Activated gamma-delta T cell treated with Interleukin-2 at 50 U/mL for 16 hours (primary cell): ENCODE measurements around the gene CPA2.
"Not testable (repeated sequence)": the region's sequence is repeated elsewhere in the genome, so short reads cannot be mapped to it uniquely, and the experiment has no call there.

Experiments
- DNase-seq: peaks from one replicate; pipeline ENCODE4 v3.0.0-alpha.2; 2020

The CPA2 gene

GRCh38 chr7:130266258-130266960 lies at the start of gene CPA2:
Gene CPA2, plus strand, starts transcription at chr7:130266863. Its CDS starts 19 bp downstream, at chr7:130266882.
- DNase-seq, result no peak

DNA sequence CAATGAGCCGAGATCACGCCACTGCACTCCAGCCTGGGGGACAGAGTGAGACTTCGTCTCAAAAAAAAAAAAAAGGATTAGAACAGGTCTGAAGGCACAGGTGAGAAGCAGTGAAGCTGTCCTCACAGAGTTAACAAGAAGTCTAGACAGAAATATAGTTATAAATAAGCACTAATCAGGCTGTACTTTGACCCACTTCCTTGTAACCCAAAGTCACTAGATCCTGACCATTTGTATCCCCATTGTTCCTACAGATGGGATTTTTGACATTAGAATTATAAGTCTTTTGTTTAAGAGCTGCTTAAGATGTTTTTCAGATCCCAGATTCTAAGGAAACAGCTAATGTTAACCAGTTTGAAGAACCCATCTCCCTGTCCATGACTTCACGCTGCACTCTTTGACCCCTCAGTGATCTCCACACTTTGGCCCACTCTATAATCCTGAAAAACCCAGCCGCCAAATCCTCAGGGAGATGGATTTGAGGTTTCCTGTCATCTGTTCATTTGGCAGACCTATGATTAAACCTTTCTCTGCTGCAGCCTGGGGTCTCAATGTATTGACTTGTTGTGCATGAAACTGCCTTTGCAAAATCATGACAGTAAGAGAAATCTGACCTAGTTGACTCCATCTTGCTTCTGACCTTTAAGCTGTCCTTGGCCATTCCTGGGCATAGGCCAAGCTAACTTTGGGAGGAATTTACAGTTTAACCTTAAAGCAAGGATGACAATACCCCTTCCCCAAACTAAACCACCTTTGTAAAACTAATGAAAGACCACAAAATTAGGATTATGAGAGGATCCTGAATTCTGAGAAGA lies 47.6 kb upstream of the CPA2 start:
- DNase-seq, result no peak

- no peak for DNase-seq
Measured at GRCh38 chr7:130219871-130220270, 46.8 kb upstream of the CPA2 start.

GRCh38 chr7:130221746-130222145 lies 44.9 kb upstream of the CPA2 start:
- DNase-seq, result no peak

- no peak for DNase-seq
Measured at GRCh38 chr7:130223646-130224045, 43.0 kb upstream of the CPA2 start.

DNA sequence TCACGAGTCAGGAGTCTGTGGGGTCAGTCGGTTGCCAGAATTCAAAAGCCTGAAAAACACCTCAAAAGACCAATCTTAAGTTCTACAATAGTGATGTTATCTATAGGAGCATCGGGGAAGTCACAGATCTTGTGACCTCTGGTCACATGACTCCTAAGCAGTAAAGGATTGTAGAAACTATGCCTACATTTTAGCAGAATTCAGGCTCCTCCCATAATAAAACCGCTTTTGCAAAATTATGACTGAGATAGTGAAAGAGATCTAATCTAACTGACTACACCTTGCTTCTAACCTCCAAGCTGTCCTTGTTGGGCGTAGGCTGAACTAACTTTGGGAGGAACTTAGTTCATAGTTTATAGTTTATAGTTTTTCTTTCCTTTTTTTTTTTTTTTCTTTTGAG lies 42.5 kb upstream of the CPA2 start:
- DNase-seq, result no peak

DNA sequence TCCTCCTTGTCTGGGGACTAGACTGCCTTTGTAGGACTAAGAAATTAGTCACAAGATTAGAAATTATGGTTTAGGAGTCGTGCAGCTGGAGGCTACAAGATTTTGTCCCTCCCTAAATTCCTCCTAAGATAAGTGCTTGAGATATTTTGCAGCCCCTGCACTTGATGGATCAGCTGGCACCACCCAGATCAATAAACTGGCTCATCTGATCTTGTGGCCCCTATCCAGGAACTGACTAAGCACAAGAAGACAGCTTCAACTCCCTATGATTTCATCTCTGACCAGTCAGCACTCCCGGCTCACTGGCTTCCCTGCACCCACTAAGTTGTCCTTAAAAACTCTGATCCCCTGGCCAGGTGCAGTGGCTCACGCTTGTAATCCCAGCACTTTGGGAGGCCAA lies 41.7 kb upstream of the CPA2 start:
- DNase-seq, result not testable (repeated sequence)

DNA sequence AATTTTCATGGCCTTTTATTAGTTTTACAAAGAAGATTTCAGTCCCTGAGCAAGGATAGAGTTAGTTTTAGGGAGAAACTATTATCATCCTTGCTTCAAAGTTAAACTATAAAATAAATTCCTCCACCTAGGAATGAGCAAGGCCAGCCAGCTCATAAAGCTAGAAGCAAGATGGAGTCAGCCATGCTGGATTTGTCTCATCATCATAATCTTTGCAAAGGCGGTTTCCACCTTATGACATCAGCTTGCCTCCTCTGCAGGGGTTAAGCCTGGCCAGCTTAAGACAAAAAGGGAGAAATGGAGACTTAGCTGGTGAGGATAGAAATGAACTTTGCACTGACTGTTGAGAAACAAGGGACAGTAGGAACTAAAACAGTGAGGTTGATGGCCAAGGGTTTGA lies 40.3 kb upstream of the CPA2 start:
- no peak for DNase-seq

DNA sequence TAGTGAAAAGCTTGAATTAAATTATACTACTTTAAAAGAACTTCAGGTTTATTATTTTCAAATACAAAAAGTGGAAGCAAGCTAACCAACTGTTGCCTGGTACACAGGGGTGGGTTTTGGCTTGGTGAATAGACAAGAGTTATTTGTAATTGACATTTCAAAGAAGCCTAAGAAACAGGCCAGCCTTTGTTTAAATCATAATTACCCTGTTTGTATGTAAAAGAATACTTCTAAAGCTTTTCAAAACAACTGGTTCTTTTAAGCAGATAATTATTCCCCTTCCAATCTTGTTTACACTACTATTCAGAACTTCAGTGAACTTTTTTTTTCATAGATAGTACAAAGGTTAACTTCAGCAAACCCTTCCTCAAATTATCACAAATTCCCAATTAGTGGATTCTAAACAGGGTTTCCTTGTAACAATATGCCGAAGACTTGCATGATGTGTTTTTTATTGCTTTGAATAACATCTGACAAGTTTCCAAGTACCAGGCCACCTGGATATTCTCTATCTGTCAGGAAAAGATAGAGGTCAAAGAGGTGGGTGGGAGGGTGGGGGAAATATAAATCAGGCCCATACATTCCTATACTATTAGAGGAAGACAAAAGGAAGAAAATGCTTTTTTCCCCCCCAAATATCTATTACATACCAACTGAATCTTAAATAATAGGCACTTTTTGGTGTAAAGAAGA lies 38.6 kb upstream of the CPA2 start:
- DNase-seq, result no peak

GRCh38 chr7:130228840-130229502 lies 37.7 kb upstream of the CPA2 start:
- DNase-seq, result no peak

GRCh38 chr7:130229981-130230380 lies 36.7 kb upstream of the CPA2 start:
- not testable (repeated sequence) for DNase-seq

DNA sequence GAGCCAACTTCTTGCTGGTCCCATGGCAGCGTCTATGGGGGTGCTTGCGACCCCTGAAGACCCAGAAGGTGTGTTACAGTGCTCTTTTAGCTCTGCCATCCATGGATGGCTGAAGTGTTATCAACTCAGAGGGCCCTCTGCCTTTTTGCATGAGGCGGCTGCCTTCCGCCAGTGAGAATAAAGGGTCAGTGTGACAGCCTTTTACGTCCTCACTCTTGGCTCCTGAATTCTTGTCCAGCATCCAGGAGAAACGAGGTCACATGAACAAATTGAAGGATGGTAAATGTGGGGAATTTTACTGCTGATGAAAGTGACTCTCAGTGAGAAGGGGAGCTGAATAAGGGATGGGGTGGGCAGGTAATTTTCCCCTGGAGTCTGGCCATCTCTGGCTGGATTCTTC lies 34.9 kb upstream of the CPA2 start:
- DNase-seq, result no peak

- DNase-seq, result no peak
Measured at GRCh38 chr7:130232209-130232608, 34.5 kb upstream of the CPA2 start.

GRCh38 chr7:130234078-130234477 lies 32.6 kb upstream of the CPA2 start:
- DNase-seq, result no peak

DNA sequence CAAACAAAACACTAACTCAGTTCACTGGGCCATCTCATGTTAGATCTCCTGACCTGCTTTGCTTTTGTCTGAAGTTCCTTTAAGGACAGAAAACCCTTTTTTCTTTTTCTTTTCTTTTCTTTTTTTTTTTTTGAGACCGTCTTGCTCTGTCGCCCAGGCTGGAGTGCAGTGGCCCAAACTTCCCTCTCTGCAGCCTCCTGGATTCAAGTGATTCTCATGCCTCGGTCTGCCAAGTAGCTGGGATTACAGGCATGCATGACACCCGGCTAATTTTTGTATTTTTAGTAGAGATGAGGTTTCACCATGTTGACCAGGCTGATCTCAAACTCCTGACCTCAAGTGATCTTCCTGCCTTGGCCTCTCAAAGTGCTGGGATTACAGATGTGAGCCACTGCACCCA lies 30.3 kb upstream of the CPA2 start:
- not testable (repeated sequence) for DNase-seq

DNA sequence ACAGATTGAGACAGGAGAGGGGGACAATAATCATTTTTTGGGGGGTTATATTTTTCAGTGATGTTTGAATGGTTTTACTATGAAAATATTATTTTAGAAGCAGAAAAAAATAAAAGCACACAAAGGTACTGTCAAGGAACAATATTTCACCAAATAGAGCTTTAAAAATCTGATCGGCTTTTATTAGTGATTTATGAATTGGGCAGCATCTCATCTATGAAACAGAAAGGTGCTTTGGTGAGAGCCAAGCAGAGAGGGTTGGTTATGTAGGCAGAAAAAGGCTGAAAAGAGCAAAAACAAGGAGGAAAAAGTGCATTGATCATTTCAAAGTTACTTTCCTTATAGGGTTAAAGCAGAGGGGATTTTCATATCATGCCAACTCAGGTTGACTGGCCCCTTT lies 26.4 kb upstream of the CPA2 start:
- DNase-seq, result no peak

GRCh38 chr7:130242198-130243014 lies 24.3 kb upstream of the CPA2 start:
- DNase-seq, result peak; percentile 37

GRCh38 chr7:130243486-130243885 lies 23.2 kb upstream of the CPA2 start:
- DNase-seq, result not testable (repeated sequence)

DNA sequence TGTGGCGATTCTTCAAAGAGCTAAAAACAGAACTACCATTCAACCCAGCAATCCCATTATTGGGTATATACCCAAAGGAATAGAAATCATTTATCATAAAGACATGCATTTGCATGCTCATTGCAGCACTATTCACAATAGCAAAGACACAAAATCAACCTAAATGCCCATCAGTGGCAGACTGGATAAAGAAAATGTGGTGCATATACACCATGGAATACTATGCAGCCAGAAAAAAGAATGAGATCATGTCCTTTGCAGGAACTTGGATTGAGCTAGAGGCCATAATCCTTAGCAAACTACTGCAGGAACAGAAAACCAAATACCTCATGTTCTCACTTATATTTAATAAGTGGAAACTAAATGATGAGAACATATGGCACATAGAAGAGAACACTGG lies 20.2 kb upstream of the CPA2 start:
- DNase-seq, result not testable (repeated sequence)

- DNase-seq, result not testable (repeated sequence)
Measured at GRCh38 chr7:130248842-130249241, 17.8 kb upstream of the CPA2 start.

DNA sequence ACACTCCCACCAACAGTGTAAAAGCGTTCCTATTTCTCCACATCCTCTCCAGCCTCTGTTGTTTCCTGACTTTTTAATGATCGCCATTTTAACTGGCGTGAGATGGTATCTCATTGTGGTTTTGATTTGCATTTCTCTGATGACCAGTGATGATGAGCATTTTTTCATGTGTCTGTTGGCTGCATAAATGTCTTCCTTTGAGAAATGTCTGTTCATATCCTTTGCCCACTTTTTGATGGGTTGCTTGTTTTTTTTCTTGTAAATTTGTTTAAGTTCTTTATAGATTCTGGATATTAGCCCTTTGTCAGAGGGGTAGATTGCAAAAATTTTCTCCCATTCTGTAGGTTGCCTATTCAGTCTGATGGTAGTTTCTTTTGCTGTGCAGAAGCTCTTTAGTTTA lies 17.0 kb upstream of the CPA2 start:
- not testable (repeated sequence) for DNase-seq

DNA sequence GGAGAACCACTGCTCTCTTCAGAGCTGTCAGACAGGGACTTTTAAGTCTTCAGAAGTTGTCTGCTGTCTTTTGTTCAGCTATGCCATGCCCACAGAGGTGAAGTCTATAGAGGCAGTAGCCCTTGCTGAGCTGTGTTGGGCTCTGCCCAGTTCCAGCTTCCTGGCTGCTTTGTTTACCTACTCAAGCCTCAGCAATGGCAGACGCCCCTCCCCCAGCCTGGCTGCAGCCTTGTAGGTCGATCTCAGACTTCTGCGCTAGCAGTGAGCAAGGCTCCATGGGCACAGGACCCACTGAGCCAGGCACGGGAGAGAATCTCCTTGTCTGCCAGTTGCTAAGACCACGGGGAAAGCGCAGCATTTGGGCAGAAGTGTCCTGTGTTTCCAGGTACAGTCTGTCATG lies 12.1 kb upstream of the CPA2 start:
- no peak for DNase-seq
